ENCODE measurements around the gene AREG.

DNA sequence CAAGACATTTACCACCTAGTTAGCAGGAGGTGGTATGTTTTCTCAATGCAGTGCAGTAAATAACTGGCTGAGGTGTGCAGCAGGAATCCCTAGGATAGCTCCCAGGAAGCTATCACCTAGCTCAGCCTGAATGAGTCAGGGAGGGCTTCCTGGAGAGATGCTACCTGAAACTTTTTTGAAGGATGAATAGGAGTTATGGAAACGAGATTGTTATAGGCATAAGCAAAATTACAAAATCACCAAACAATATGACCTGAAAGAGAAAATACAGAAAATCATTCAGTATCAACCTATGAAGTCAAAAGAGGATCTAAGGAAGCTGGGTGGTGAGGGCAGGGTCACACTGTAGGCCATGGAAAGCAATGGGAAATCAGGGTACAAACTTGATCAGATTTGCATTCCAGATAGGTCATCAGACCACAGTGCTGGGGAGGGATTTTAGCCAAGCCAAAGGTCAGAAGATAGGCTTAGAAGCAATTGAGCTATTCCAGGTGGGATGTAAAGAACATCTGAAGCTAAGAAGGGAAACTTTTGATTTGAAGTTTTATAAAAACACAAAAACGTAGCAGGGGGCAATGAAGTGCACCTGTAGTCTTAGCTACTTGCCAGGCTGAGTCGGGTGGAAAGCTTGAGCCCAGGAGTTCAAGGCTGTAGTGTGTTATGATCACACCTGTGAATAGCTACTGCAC, 11.3 kb downstream of the AREG start:
- TF ChIP-seq, protein P1, sequence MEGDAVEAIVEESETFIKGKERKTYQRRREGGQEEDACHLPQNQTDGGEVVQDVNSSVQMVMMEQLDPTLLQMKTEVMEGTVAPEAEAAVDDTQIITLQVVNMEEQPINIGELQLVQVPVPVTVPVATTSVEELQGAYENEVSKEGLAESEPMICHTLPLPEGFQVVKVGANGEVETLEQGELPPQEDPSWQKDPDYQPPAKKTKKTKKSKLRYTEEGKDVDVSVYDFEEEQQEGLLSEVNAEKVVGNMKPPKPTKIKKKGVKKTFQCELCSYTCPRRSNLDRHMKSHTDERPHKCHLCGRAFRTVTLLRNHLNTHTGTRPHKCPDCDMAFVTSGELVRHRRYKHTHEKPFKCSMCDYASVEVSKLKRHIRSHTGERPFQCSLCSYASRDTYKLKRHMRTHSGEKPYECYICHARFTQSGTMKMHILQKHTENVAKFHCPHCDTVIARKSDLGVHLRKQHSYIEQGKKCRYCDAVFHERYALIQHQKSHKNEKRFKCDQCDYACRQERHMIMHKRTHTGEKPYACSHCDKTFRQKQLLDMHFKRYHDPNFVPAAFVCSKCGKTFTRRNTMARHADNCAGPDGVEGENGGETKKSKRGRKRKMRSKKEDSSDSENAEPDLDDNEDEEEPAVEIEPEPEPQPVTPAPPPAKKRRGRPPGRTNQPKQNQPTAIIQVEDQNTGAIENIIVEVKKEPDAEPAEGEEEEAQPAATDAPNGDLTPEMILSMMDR (IDR thresholded peaks at IDR 0.05; ENCODE audit: low read depth, low read length) = no peak
- no peak for TF ChIP-seq POLR2A (IDR thresholded peaks at IDR 0.05; ENCODE audit: extremely low read depth, insufficient read length)
- TF ChIP-seq MAX (IDR thresholded peaks at IDR 0.05; ENCODE audit: low read depth, low read length) = no peak
- no peak for TF ChIP-seq MYC (IDR thresholded peaks at IDR 0.05; ENCODE audit: low read depth, low read length)

All from NB4 (cell line).